ENCODE data around the gene MFF.

GRCh38 chr2:227374158-227374557 lies 49.1 kb downstream of the MFF start:
- no peak for TF ChIP-seq CTCF (IDR thresholded peaks at IDR 0.05)
- TF ChIP-seq POLR2A (IDR thresholded peaks at IDR 0.05), result no peak
